Nephron progenitor cell (in vitro differentiated cells): Measurements from ENCODE around the gene BCAR1.

Experiments
- DNase-seq: peaks from one replicate; pipeline ENCODE4 v3.0.0; 2021
- H3K27ac Mint-ChIP-seq: 2 replicates; pipeline ENCODE4 v1.8.0; 2021; ENCODE audit warnings: mild to moderate bottlenecking, moderate library complexity, mixed read lengths
- H3K27me3 Mint-ChIP-seq: 2 replicates; pipeline ENCODE4 v1.8.0; 2021; ENCODE audit warnings: mild to moderate bottlenecking, low read depth, mixed read lengths; ENCODE audit not compliant: poor library complexity
- H3K36me3 Mint-ChIP-seq: 2 replicates; pipeline ENCODE4 v1.8.0; 2021; ENCODE audit warnings: low read depth, mixed read lengths
- H3K4me1 Mint-ChIP-seq: 2 replicates; pipeline ENCODE4 v1.8.0; 2021; ENCODE audit warnings: mixed read lengths
- H3K4me3 Mint-ChIP-seq: 2 replicates; pipeline ENCODE4 v1.8.0; 2021; ENCODE audit warnings: mild to moderate bottlenecking, moderate library complexity, mixed read lengths
- H3K9me3 Mint-ChIP-seq: 2 replicates; pipeline ENCODE4 v1.8.0; 2021; ENCODE audit warnings: mild to moderate bottlenecking, moderate library complexity, mixed read lengths
- CTCF ChIP-seq: fragments of 200-600 bp; sonication (generic); IDR thresholded peaks from 2 replicates; pipeline ENCODE4 v1.5.0; 2021; ENCODE audit warnings: antibody characterized with exemption

BCAR1 gene

GRCh38 chr16:75204410-75204758 is 47.0 kb downstream of the BCAR1 start:
- Mint-ChIP-seq H3K4me1 (peaks cover 16% of the 10 kb centered on the region), H3K27ac (no peak overlapping the region), H3K4me3 (no peak overlapping the region), H3K27me3 (peaks cover 9% of the 10 kb centered on the region), H3K36me3 (no peaks in the 10 kb centered on the region), H3K9me3 (no peaks in the 10 kb centered on the region)
- DNase-seq, result no peak
- TF ChIP-seq CTCF, result no peak

GRCh38 chr16:75203667-75204409 is 47.6 kb downstream of the BCAR1 start:
- Mint-ChIP-seq H3K27ac (no peak overlapping the region), H3K9me3 (no peaks in the 10 kb centered on the region), H3K36me3 (no peaks in the 10 kb centered on the region), H3K4me1 (peaks cover 16% of the 10 kb centered on the region), H3K4me3 (no peak overlapping the region), H3K27me3 (peaks cover 9% of the 10 kb centered on the region)
- TF ChIP-seq CTCF, result no peak
- DNase-seq, result no peak

GRCh38 chr16:75203096-75203495 is 48.3 kb downstream of the BCAR1 start:
- H3K27me3 Mint-ChIP-seq, result peaks cover 11% of the 10 kb centered on the region
- H3K36me3 Mint-ChIP-seq, result no peaks in the 10 kb centered on the region
- no peaks in the 10 kb centered on the region for H3K9me3 Mint-ChIP-seq

GRCh38 chr16:75202069-75202590 is 49.3 kb downstream of the BCAR1 start:
- Mint-ChIP-seq H3K4me3 (no peak overlapping the region), H3K27ac (no peak overlapping the region), H3K36me3 (no peaks in the 10 kb centered on the region), H3K9me3 (no peaks in the 10 kb centered on the region), H3K27me3 (peaks cover 12% of the 10 kb centered on the region), H3K4me1 (peaks cover 25% of the 10 kb centered on the region)
- DNase-seq, result no peak
- TF ChIP-seq CTCF, result no peak

More at GRCh38 chr16:75203096-75203495, 48.3 kb downstream of the BCAR1 start:
- Mint-ChIP-seq H3K4me1 (peaks cover 20% of the 10 kb centered on the region), H3K4me3 (no peak overlapping the region), H3K27ac (no peak overlapping the region)
- no peak for TF ChIP-seq CTCF
- DNase-seq, result no peak

- Mint-ChIP-seq H3K36me3 (no peaks in the 10 kb centered on the region), H3K9me3 (no peaks in the 10 kb centered on the region), H3K4me1 (peaks cover 15% of the 10 kb centered on the region), H3K4me3 (no peak overlapping the region), H3K27ac (no peak overlapping the region), H3K27me3 (peaks cover 16% of the 10 kb centered on the region)
- TF ChIP-seq CTCF, result no peak
- no peak for DNase-seq
Measured at GRCh38 chr16:75198135-75198600, 53.3 kb downstream of the BCAR1 start.
